Activated naive CD8-positive, alpha-beta T cell treated with anti-CD3 and anti-CD28 coated beads for 36 hours (primary cell): ENCODE data around the gene BTBD8. TPM values are rescaled to one million over a fixed set of nuclear protein-coding genes. Genes with fewer than 3 reads are reported as not detected.
A peak's percentile ranks its signal among the peaks of the same experiment; 100 is the strongest.

Source experiments
- DNase-seq: peaks from one replicate; pipeline ENCODE4 v3.0.0; 2021
- H3K27ac Mint-ChIP-seq: one replicate; pipeline ENCODE4 v1.8.0; 2022; ENCODE audit warnings: mild to moderate bottlenecking, moderate library complexity, mixed read lengths
- H3K27me3 Mint-ChIP-seq: one replicate; pipeline ENCODE4 v1.8.0; 2022; ENCODE audit warnings: mild to moderate bottlenecking, mixed read lengths
- H3K36me3 Mint-ChIP-seq: one replicate; pipeline ENCODE4 v1.8.0; 2021; ENCODE audit warnings: mild to moderate bottlenecking, mixed read lengths
- H3K4me1 Mint-ChIP-seq: one replicate; pipeline ENCODE4 v1.8.0; 2021; ENCODE audit warnings: mixed read lengths
- H3K4me3 Mint-ChIP-seq: one replicate; pipeline ENCODE4 v1.8.0; 2022; ENCODE audit warnings: mild to moderate bottlenecking, moderate library complexity, mixed read lengths
- H3K9me3 Mint-ChIP-seq: one replicate; pipeline ENCODE4 v1.8.0; 2022; ENCODE audit warnings: mixed read lengths
- total RNA-seq, 2 experiments: library from RNA; stranded (reverse); gene quantifications; one replicate each; pipeline ENCODE4 v1.2.3, GENCODE V29; 2021

Gene BTBD8
- total RNA-seq, 2 experiments from 2014 or later: 0.93 to 1.1 TPM

DNA sequence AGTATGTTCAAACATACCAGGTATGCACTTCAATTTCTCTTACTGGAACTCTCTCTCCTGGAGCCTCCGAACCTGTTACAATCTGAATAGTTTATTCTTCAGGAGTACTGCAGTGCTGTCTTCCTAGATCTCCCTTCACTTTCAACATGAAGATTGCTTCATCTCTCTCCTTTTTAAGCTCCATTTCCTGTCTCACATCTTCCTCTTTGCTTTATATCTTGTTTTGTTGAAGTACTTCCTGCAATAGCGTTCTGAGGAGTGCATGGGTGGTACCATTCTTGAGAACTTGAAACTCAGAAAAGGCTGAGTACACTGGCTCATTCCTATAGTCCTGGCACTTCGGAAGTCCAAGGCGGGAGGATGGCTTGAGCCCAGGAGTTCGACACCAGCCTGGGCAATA lies 121.8 kb downstream of the BTBD8 start:
- no peak for DNase-seq
- peaks cover 3% of the 10 kb centered on the region for H3K36me3 Mint-ChIP-seq
- peaks cover 9% of the 10 kb centered on the region for H3K4me1 Mint-ChIP-seq
- peak overlapping the region; percentile 21 for H3K27ac Mint-ChIP-seq
- no peak overlapping the region for H3K4me3 Mint-ChIP-seq
- no peaks in the 10 kb centered on the region for H3K27me3 Mint-ChIP-seq
- peaks cover 8% of the 10 kb centered on the region for H3K9me3 Mint-ChIP-seq

DNA sequence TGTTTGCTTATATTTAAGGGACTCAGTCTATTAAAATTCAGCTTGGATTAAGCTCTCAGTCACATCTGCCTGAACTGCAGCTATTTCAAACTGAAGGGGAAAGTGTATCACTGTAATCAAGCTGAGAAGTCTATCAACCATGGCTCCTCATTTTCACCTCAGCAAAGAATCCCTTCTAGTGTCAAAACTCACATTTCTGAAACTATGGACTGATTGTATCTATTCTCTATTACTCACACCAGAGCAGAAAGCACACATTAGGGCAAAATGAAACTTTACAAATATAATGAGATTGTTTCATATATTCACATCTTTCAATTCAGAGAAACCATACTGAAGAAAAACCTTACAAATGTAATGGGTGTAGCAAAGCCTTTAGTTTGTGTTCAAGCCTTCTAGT lies 123.0 kb downstream of the BTBD8 start:
- no peaks in the 10 kb centered on the region for H3K27me3 Mint-ChIP-seq

DNA sequence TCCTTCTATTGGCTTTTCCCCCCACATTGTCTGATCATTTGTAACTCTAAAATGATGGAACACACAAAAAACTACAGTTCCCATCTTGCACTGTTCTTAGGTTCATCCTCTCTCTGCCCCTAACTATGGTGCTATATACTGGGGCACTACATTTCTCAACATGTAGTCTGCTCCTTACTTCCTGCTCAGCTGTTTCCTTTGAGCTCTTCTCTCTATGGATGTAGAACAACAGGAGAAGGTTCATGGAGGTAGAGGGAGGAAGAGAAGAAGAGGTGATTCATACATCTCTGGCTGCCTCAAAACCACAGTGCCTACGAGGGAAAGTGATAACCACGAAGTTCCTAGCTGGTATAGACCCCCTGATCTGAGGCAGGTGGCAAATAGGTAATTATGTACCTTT lies 130.6 kb downstream of the BTBD8 start:
- peaks cover 6% of the 10 kb centered on the region for H3K4me1 Mint-ChIP-seq
- no peaks in the 10 kb centered on the region for H3K9me3 Mint-ChIP-seq
- H3K27me3 Mint-ChIP-seq: no peaks in the 10 kb centered on the region
- DNase-seq: no peak
- H3K4me3 Mint-ChIP-seq: no peak overlapping the region
- peaks cover 2% of the 10 kb centered on the region for H3K36me3 Mint-ChIP-seq
- no peak overlapping the region for H3K27ac Mint-ChIP-seq

More for the DNA sequence above, 123.0 kb downstream of the BTBD8 start:
- H3K9me3 Mint-ChIP-seq: peaks cover 8% of the 10 kb centered on the region
- H3K27ac Mint-ChIP-seq: no peak overlapping the region
- H3K36me3 Mint-ChIP-seq: peaks cover 3% of the 10 kb centered on the region
- no peak for DNase-seq
- peaks cover 9% of the 10 kb centered on the region for H3K4me1 Mint-ChIP-seq
- H3K4me3 Mint-ChIP-seq: no peak overlapping the region

DNA sequence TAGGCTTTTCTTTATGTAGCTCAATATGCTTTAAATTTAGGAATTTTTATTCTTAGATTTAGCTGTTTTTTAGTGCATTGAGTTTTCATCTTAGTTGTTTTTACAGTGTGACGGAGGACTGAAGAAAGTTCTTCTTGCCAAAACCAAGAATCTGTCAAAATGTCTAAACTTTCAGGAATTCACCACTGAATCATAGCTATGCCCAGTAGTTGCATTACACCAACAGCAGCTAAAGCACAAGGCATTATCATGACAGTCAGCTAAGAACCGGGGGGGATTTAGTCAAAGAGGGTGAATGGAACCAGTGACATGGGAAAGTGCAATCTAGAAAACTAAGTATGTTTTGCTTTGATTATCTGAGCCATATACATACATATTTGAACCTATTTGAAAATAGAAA lies 131.0 kb downstream of the BTBD8 start:
- H3K4me3 Mint-ChIP-seq: no peak overlapping the region
- peak overlapping the region; percentile 54 for H3K27ac Mint-ChIP-seq
- peaks cover 2% of the 10 kb centered on the region for H3K36me3 Mint-ChIP-seq
- no peak for DNase-seq
- H3K27me3 Mint-ChIP-seq: no peaks in the 10 kb centered on the region
- no peaks in the 10 kb centered on the region for H3K9me3 Mint-ChIP-seq
- H3K4me1 Mint-ChIP-seq: peaks cover 6% of the 10 kb centered on the region

DNA sequence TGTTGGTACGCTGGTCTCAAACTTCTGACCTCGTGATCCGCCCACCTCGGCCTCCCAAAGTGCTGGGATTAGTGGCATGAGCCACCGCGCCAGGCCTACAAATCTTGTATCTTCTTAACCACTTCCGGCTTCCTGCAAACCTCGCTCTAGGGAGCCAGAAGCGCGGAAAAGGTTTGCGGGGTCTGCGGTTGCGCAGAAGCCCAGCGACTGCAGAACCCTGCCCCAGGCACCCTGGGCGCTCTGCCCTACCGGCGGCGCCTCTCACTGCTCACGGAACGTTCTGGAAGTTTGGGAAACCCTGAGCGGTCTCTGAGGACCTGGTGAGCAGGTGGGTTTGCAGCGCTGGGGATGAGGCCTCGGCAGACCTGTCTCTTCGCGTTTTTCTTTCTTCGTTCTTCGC lies 137.6 kb downstream of the BTBD8 start, which contains the start of gene C1orf146:
Gene C1orf146 (plus strand): TSS at position 195 of the 400 bp plus-strand sequence. CDS start 13,506 bp downstream, outside the sequence.
- H3K27me3 Mint-ChIP-seq: no peaks in the 10 kb centered on the region
- no peak within 1 kb of the TSS for H3K27ac Mint-ChIP-seq
- H3K36me3 Mint-ChIP-seq: no peaks in the 10 kb centered on the region
- H3K9me3 Mint-ChIP-seq: no peaks in the 10 kb centered on the region
- DNase-seq: no peak
- H3K4me3 Mint-ChIP-seq: no peak within 1 kb of the TSS
- no peaks in the 10 kb centered on the region for H3K4me1 Mint-ChIP-seq

DNA sequence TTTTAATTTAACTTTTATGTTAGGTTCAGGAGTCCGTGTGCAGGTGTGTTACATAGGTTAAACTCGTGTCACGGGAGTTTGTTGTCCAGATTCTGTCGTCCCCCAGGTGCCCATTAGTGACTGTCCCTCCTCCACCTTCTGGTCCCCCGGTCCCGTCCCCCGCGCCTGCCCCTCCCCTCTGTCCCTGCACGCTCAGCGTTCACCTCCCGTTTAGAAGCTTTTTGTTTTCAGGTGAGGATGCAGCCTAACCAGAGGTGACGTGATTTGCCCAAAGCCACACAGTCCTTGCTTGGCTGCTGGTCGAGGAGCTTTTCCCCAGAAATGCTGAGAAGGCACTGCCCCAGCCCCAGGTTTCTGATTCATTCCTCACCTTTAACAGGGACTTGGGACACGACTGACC lies 138.4 kb downstream of the BTBD8 start:
- Mint-ChIP-seq H3K9me3 (peaks cover 2% of the 10 kb centered on the region), H3K27me3 (no peaks in the 10 kb centered on the region), H3K4me1 (no peaks in the 10 kb centered on the region), H3K4me3 (no peak overlapping the region), H3K36me3 (no peaks in the 10 kb centered on the region), H3K27ac (no peak overlapping the region)
- DNase-seq: no peak

DNA sequence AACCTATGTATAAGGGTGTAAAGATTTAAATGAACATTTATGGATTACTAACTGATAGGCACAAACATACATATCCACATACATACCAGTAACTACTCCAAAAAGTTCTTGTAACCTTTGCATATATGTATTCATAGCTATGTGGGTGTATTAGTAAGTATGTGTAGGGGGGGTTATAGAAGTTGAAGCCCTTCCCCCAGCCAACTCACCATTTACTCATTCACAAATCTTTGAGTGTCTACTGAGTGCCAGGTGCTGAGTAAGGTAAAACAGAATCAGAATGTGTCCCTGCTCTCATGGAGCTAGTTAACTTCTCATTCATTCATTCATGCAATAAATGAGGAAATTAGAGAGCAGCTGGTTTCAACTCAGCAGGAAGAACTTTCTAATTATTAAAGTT lies 138.9 kb downstream of the BTBD8 start:
- H3K4me3 Mint-ChIP-seq: no peak overlapping the region
- H3K27me3 Mint-ChIP-seq: no peaks in the 10 kb centered on the region
- H3K27ac Mint-ChIP-seq: no peak overlapping the region
- no peaks in the 10 kb centered on the region for H3K36me3 Mint-ChIP-seq
- no peaks in the 10 kb centered on the region for H3K4me1 Mint-ChIP-seq
- DNase-seq: no peak
- peaks cover 2% of the 10 kb centered on the region for H3K9me3 Mint-ChIP-seq

DNA sequence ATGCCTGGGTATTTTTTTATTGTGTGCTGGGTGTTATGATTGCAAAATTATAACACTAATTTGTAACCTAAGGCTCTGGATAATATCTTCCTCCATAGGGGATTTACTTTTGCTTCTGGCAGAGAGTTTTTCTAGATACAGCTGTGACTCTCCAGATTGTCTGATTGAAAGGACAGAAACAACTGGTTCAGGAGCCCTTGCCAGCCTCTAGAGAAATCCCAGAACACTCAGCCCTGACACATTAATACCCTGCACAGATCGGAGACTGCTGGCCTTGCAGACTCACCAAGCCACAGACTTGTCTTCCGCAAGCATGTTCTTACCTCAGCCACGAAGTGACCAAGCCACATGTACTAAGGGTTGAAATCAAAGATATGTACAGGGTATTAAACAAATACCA lies 148.3 kb downstream of the BTBD8 start:
- DNase-seq: no peak
- Mint-ChIP-seq H3K27me3 (no peaks in the 10 kb centered on the region), H3K4me3 (no peak overlapping the region), H3K9me3 (peaks cover 1% of the 10 kb centered on the region), H3K27ac (no peak overlapping the region), H3K4me1 (no peaks in the 10 kb centered on the region), H3K36me3 (no peaks in the 10 kb centered on the region)

DNA sequence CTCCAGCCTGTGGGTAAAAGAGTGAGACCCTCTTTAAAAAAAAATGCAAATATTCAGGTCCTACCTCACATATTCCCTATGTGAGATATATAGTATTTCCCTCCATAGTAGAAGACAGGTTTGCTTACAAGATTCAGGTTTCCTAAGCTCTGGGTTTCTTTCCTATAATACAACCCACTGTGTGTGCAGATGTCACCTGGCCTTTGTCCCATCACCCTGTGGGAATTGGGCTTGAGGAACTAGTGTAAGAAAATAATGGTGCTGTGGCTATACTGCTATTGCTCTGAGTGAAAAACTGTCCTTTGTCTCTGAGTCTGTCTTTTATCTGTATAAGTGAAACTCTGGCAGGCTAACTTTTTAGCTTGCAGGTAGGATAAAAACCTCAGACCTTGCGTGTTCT lies 150.6 kb downstream of the BTBD8 start:
- Mint-ChIP-seq H3K36me3 (no peaks in the 10 kb centered on the region), H3K27me3 (no peaks in the 10 kb centered on the region), H3K4me1 (no peaks in the 10 kb centered on the region), H3K4me3 (no peak overlapping the region), H3K27ac (no peak overlapping the region), H3K9me3 (peaks cover 1% of the 10 kb centered on the region)
- no peak for DNase-seq

Other genes with a start within 250 kb of the BTBD8 start
- gene TGFBR3, start 194.2 kb upstream of the BTBD8 start, total RNA-seq: 1 to 10 TPM; 4.4 to 4.7 TPM
- gene BRDT, start 130.9 kb upstream of the BTBD8 start, total RNA-seq: not detected
- gene EPHX4, start 50.4 kb upstream of the BTBD8 start, total RNA-seq: 1 to 10 TPM; 1.4 to 1.5 TPM
- gene SETSIP, start 4.9 kb upstream of the BTBD8 start, total RNA-seq: under 1 TPM in 1 of 2 experiments, not detected in 1; 0.37 TPM
- not detected for gene C1orf146, start 137.6 kb downstream of the BTBD8 start, total RNA-seq
- 10 to 100 TPM; 18.1 to 20.1 TPM for gene GLMN, start 218.6 kb downstream of the BTBD8 start, total RNA-seq
- 10 to 100 TPM; 34.5 to 36.3 TPM for gene RPAP2, start 218.7 kb downstream of the BTBD8 start, total RNA-seq